ENCODE data around the gene HOOK2. TPM values are rescaled to one million over a fixed set of nuclear protein-coding genes. Genes with fewer than 3 reads are reported as not detected.
A peak's percentile ranks its signal among the peaks of the same experiment; 100 is the strongest.

HOOK2 gene
- polyA plus RNA-seq, 1 of the 3 experiments (the other 2 are of a cell fraction): 33.0 TPM

DNA sequence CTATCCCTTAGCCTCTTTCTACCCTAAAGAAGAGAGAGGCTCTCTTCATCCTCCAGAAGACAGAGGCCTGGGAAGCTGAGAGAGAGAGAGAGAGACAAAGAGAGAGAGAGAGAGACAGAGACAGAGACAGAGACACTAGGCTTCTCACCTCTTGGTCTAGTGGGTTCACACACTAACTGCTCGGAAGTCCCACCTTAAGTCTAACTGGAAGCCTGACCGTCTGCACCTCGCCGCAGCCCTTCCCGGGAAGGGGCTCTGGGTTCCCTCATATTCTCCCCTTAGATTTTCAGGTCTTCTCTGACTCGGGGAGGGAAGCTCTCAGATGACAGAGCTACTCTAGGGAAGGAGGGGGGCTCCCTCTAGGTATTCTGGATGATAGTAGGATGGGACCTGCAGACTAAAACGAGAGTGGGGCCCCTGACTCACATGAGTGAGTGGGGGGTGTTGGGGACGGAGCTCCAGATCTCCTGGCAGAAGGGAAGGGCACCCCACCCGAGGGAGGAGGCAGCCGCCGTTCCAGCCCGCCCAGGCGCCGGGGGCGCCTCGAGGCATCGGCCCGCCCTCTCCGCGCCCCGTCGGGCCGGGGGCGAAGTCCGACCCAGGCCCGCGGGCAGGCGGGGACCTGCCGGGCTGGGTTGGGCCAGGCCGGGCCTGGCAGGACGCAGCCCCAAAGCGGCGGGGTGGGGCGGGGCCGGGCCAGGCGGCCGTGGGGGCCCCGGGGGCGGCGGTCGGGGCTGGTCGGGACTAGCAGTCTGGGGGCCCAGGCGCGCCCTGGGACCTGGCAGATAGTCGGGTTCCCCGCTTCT is 13.9 kb upstream of the HOOK2 start:
- TF ChIP-seq SMC3 (IDR thresholded peaks at IDR 0.05; ENCODE audit: low read depth, low read length): no peak
- no peak for TF ChIP-seq GABPA (IDR thresholded peaks at IDR 0.05; ENCODE audit: low read depth)
- TF ChIP-seq FOXJ3 (CRISPR knock-in tag; IDR thresholded peaks at IDR 0.05): no peak
- no peak for TF ChIP-seq TEAD4 (IDR thresholded peaks at IDR 0.05; ENCODE audit: borderline replicate concordance, insufficient read depth)
- no peak for TF ChIP-seq RFX5 (IDR thresholded peaks at IDR 0.05; ENCODE audit: low read length)
- TF ChIP-seq, protein P1, sequence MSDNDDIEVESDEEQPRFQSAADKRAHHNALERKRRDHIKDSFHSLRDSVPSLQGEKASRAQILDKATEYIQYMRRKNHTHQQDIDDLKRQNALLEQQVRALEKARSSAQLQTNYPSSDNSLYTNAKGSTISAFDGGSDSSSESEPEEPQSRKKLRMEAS (IDR thresholded peaks at IDR 0.05; ENCODE audit: low read depth): no peak
- TF ChIP-seq NFIC (IDR thresholded peaks at IDR 0.05; ENCODE audit: borderline replicate concordance): no peak
- TF ChIP-seq ZBTB33 (IDR thresholded peaks at IDR 0.05; ENCODE audit: borderline replicate concordance, low read depth): no peak
- TF ChIP-seq GATA2 (CRISPR knock-in tag; IDR thresholded peaks at IDR 0.05): no peak
- H3K9me2 ChIP-seq: no peaks in the 10 kb centered on the region
- no peaks in the 10 kb centered on the region for H3K9me3 ChIP-seq
- H3K36me3 ChIP-seq (replicated peaks in 1 of 2; ENCODE audit: control insufficient read depth in 1 of 2, insufficient read depth in 2 of 2, low read length in 1 of 2): peaks cover 0 to 6% of the 10 kb centered on the region in 2 experiments
- CTCF ChIA-PET: interaction anchor here (1.1 to 17.1 kb wide), 5 partner anchors 12 to 58 kb away, joined by 3 to 321 read pairs (median 14); no protein-coding TSS in a partner anchor
- peak overlapping the region; percentile 37 to 80; a peak in 3 of 4 replicates for H3K4me3 ChIP-seq (ENCODE audit: low read depth in 2 of 2, low read length in 1 of 2)
- peak overlapping the region; percentile 88 for H3K4me2 ChIP-seq
- H3F3A ChIP-seq (replicated peaks; ENCODE audit: insufficient read depth): peaks cover 60% of the 10 kb centered on the region
- DNase-seq: no peak
- POLR2A ChIA-PET: interaction anchor here (0.7 to 1.1 kb wide), 3 partner anchors 10 to 67 kb away, joined by 3 to 5 read pairs (median 4); no protein-coding TSS in a partner anchor
- H3K27ac ChIP-seq (ENCODE audit: low read depth in 2 of 2, low read length in 1 of 2): peak overlapping the region; percentile 96 to 97
- H2AFZ ChIP-seq (ENCODE audit: low read depth): peak overlapping the region; percentile 63; the same call in 1 of the 2 replicates
- peaks cover 38 to 58% of the 10 kb centered on the region in 2 experiments for H3K4me1 ChIP-seq (ENCODE audit: control insufficient read depth in 1 of 2, insufficient read depth in 2 of 2, low read depth in 1 of 2, low read length in 1 of 2)
- H3K79me2 ChIP-seq (ENCODE audit: insufficient read depth): peaks cover 20% of the 10 kb centered on the region
- H3K27me3 ChIP-seq (ENCODE audit: insufficient read depth): no peaks in the 10 kb centered on the region
- WGBS (ENCODE audit: low lambda C conversion rate): 11% methylated on average over 12 of the region's 46 CpGs
- peak overlapping the region; percentile 95 for H3K9ac ChIP-seq
- peaks cover 17% of the 10 kb centered on the region for H4K20me1 ChIP-seq (ENCODE audit: insufficient read depth)

DNA sequence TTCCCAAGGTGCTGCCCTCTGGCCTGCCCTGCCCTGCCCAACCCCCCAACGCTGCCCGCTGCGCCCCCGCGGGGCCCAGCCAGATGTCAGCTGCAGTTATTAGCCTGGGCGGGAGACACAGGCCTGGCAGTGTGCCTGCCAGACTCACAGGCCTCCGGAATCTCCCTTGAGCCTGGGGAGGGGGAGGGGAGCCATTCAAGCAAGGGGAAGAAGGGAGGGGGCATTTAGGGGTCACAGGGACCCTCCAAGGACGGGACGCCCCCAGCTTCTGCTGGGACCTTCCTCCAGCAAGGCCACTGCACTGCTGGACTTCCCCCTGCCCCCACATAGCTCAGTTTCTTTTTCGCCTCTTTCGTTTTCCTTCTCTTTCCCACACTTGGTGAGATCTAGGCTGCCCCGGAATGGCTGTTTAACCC is 13.3 kb upstream of the HOOK2 start:
- H4K20me1 ChIP-seq (ENCODE audit: insufficient read depth): peaks cover 17% of the 10 kb centered on the region
- H3K27me3 ChIP-seq (ENCODE audit: insufficient read depth): no peaks in the 10 kb centered on the region
- H3K79me2 ChIP-seq (ENCODE audit: insufficient read depth): peaks cover 20% of the 10 kb centered on the region
- peak overlapping the region; percentile 37 to 80; a peak in 2 of 4 replicates for H3K4me3 ChIP-seq (ENCODE audit: low read depth in 2 of 2, low read length in 1 of 2)
- peak overlapping the region; percentile 88 for H3K4me2 ChIP-seq
- H3K9ac ChIP-seq: peak overlapping the region; percentile 66
- 3% methylated on average over 8 of the region's 12 CpGs for WGBS (ENCODE audit: low lambda C conversion rate)
- H3F3A ChIP-seq (replicated peaks; ENCODE audit: insufficient read depth): peaks cover 60% of the 10 kb centered on the region
- H3K9me3 ChIP-seq: no peaks in the 10 kb centered on the region
- POLR2A ChIA-PET: interaction anchor here (0.7 to 1.1 kb wide), 4 partner anchors 10 to 66 kb away, joined by 3 to 5 read pairs (median 4); no protein-coding TSS in a partner anchor
- H3K36me3 ChIP-seq (replicated peaks in 1 of 2; ENCODE audit: control insufficient read depth in 1 of 2, insufficient read depth in 2 of 2, low read length in 1 of 2): peaks cover 0 to 6% of the 10 kb centered on the region in 2 experiments
- DNase-seq: peak; percentile 88
- H3K9me2 ChIP-seq: no peaks in the 10 kb centered on the region
- peak overlapping the region; percentile 96 to 97 for H3K27ac ChIP-seq (ENCODE audit: low read depth in 2 of 2, low read length in 1 of 2)
- H3K4me1 ChIP-seq (ENCODE audit: control insufficient read depth in 1 of 2, insufficient read depth in 2 of 2, low read depth in 1 of 2, low read length in 1 of 2): peaks cover 39 to 61% of the 10 kb centered on the region in 2 experiments
- CTCF ChIA-PET: interaction anchor here (1.1 to 17.1 kb wide), 6 partner anchors 11 to 59 kb away, joined by 3 to 321 read pairs (median 9); no protein-coding TSS in a partner anchor
- peak overlapping the region; percentile 53; the same call in 1 of the 2 replicates for H2AFZ ChIP-seq (ENCODE audit: low read depth)
- no peak for TF ChIP-seq SIN3A (IDR thresholded peaks at IDR 0.05; ENCODE audit: borderline replicate concordance, low read depth, low read length)
- TF ChIP-seq, protein P2, sequence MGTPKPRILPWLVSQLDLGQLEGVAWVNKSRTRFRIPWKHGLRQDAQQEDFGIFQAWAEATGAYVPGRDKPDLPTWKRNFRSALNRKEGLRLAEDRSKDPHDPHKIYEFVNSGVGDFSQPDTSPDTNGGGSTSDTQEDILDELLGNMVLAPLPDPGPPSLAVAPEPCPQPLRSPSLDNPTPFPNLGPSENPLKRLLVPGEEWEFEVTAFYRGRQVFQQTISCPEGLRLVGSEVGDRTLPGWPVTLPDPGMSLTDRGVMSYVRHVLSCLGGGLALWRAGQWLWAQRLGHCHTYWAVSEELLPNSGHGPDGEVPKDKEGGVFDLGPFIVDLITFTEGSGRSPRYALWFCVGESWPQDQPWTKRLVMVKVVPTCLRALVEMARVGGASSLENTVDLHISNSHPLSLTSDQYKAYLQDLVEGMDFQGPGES (IDR thresholded peaks at IDR 0.05; ENCODE audit: low read depth, low read length): no peak
- peak; percentile 57; the same call in 1 of the 2 replicates for TF ChIP-seq TEAD4 (IDR thresholded peaks at IDR 0.05; ENCODE audit: borderline replicate concordance, insufficient read depth)
- 0 out of 2 replicates have a peak, but pooled peaks have one; percentile 60 for TF ChIP-seq REST (IDR thresholded peaks at IDR 0.05; ENCODE audit: low read depth, low read length)
- TF ChIP-seq TCF12 (IDR thresholded peaks at IDR 0.05): peak; percentile 92
- TF ChIP-seq GABPA (IDR thresholded peaks at IDR 0.05; ENCODE audit: low read depth): no peak
- peak; percentile 87 for TF ChIP-seq RCOR1 (IDR thresholded peaks at IDR 0.05; ENCODE audit: low read length)
- TF ChIP-seq CHD2 (IDR thresholded peaks at IDR 0.05; ENCODE audit: low read length, partially characterized antibody): peak; percentile 95
- peak; percentile 64 to 85; a peak in 3 of 4 replicates for TF ChIP-seq EP300 (IDR thresholded peaks at IDR 0.05; ENCODE audit: borderline replicate concordance in 1 of 2, low read depth in 1 of 2, low read length in 1 of 2)
- TF ChIP-seq FOXJ3 (CRISPR knock-in tag; IDR thresholded peaks at IDR 0.05): peak; percentile 80; the same call in 1 of the 2 replicates
- TF ChIP-seq, protein P1 (IDR thresholded peaks at IDR 0.05; ENCODE audit: low read depth): 0 out of 2 replicates have a peak, but pooled peaks have one; percentile 66

Data from SK-N-SH (cell line).